ENCODE data around the gene CDR2L. TPM values are rescaled to one million over a fixed set of nuclear protein-coding genes. Genes with fewer than 3 reads are reported as not detected.
A peak's percentile ranks its signal among the peaks of the same experiment; 100 is the strongest.

CDR2L gene
- total RNA-seq, 2 experiments from 2014 or later = 0.59 to 0.94 TPM

- Mint-ChIP-seq H3K4me3 (no peak overlapping the region), H3K27me3 (peaks cover 19% of the 10 kb centered on the region), H3K4me1 (ENCODE audit: low read depth) (peaks cover 17% of the 10 kb centered on the region), H3K36me3 (ENCODE audit: low read depth) (no peaks in the 10 kb centered on the region), H3K9me3 (no peaks in the 10 kb centered on the region), H3K27ac (no peak overlapping the region)
- DNase-seq (no peak), ATAC-seq (no peak)
- CTCF ChIA-PET = interaction anchor here (4.2 kb wide), 1 partner anchor 24 kb away, joined by 19 read pairs; no protein-coding TSS in a partner anchor
- intact Hi-C loops (cut with micrococcal nuclease) = no loop called here
- TF ChIP-seq CTCF (IDR thresholded peaks at IDR 0.05) = no peak
- POLR2A ChIA-PET = interaction anchor here (1.1 kb wide), 1 partner anchor 26 kb away, joined by 4 read pairs; the partner anchor contains the start of gene MRPL58
These were observed 1.2 kb upstream of the CDR2L start for GRCh38 chr17:74986206-74986576.

GRCh38 chr17:74987909-74988711, 678 bp downstream of the CDR2L start:
- Mint-ChIP-seq H3K4me1 (ENCODE audit: low read depth) (peaks cover 8% of the 10 kb centered on the region), H3K4me3 (peak overlapping the region; percentile 65), H3K27ac (no peak overlapping the region), H3K36me3 (ENCODE audit: low read depth) (no peaks in the 10 kb centered on the region), H3K9me3 (no peaks in the 10 kb centered on the region), H3K27me3 (peaks cover 19% of the 10 kb centered on the region)
- DNase-seq (peak; percentile 26), ATAC-seq (peak; percentile 57)
- CTCF ChIA-PET = interaction anchor here (0.9 to 7.5 kb wide), 13 partner anchors 9 to 214 kb away, joined by 3 to 39 read pairs (median 4); partner anchors contain the start of genes HID1, MRPL58 and NT5C
- POLR2A ChIA-PET = interaction anchor here (0.9 to 1.8 kb wide), 4 partner anchors 13 to 24 kb away, joined by 3 to 7 read pairs (median 6); partner anchors contain the start of gene MRPL58
- intact Hi-C loops (cut with micrococcal nuclease) = no loop called here
- no peak for TF ChIP-seq CTCF (IDR thresholded peaks at IDR 0.05)

- peaks cover 8% of the 10 kb centered on the region for H3K4me1 Mint-ChIP-seq (ENCODE audit: low read depth)
These were observed 3.2 kb downstream of the CDR2L start for GRCh38 chr17:74990581-74991105.

GRCh38 chr17:74992223-74992622, 4.8 kb downstream of the CDR2L start:
- no peak for ATAC-seq
- ChIA-PET CTCF (interaction anchor here (1.1 to 7.5 kb wide), 2 partner anchors 20 to 30 kb away, joined by 3 to 39 read pairs; partner anchors contain the start of gene MRPL58), POLR2A (interaction anchor here (1.0 to 1.8 kb wide), 4 partner anchors 9 to 20 kb away, joined by 3 to 5 read pairs (median 4); partner anchors contain the start of gene MRPL58)
- Mint-ChIP-seq H3K36me3 (ENCODE audit: low read depth) (no peaks in the 10 kb centered on the region), H3K27ac (no peak overlapping the region), H3K27me3 (peaks cover 9% of the 10 kb centered on the region), H3K9me3 (no peaks in the 10 kb centered on the region), H3K4me1 (ENCODE audit: low read depth) (peaks cover 1% of the 10 kb centered on the region), H3K4me3 (no peak overlapping the region)
- intact Hi-C loops (cut with micrococcal nuclease) = no loop called here
- DNase-seq = no peak
- TF ChIP-seq CTCF (IDR thresholded peaks at IDR 0.05) = no peak

More at GRCh38 chr17:74990581-74991105, 3.2 kb downstream of the CDR2L start:
- Mint-ChIP-seq H3K27me3 (peaks cover 13% of the 10 kb centered on the region), H3K36me3 (ENCODE audit: low read depth) (no peaks in the 10 kb centered on the region), H3K27ac (no peak overlapping the region), H3K4me3 (no peak overlapping the region), H3K9me3 (no peaks in the 10 kb centered on the region)
- intact Hi-C loops (cut with micrococcal nuclease) = no loop called here
- DNase-seq (no peak), ATAC-seq (no peak)
- TF ChIP-seq CTCF (IDR thresholded peaks at IDR 0.05) = no peak
- CTCF ChIA-PET = interaction anchor here (7.5 kb wide), 1 partner anchor 21 kb away, joined by 39 read pairs; the partner anchor contains the start of gene MRPL58
- POLR2A ChIA-PET = interaction anchor here (1.5 kb wide), 1 partner anchor 16 kb away, joined by 5 read pairs; no protein-coding TSS in a partner anchor

All from activated CD8-positive, alpha-beta T cell treated with anti-CD3 and anti-CD28 coated beads for 36 hours (primary cell).